HG03196 (cell line): ENCODE results near the gene COLEC12.

Source experiments
- ATAC-seq: cut with Tn5 transposase; IDR thresholded peaks from one replicate; pipeline ENCODE4 v1.9.1; 2021; ENCODE audit not compliant: unreplicated experiment

COLEC12 gene

GRCh38 chr18:506264-506663 lies 5.8 kb upstream of the COLEC12 start:
- ATAC-seq: no peak

- peak; percentile 94 for ATAC-seq
These were observed 5.1 kb upstream of the COLEC12 start for GRCh38 chr18:505483-506122.

GRCh38 chr18:501406-501714 lies 859 bp upstream of the COLEC12 start:
- ATAC-seq: no peak

- no peak for ATAC-seq
These were observed 497 bp downstream of the COLEC12 start for GRCh38 chr18:499776-500631.

- no peak for ATAC-seq
These were observed 1.3 kb downstream of the COLEC12 start for GRCh38 chr18:498931-499775.

DNA sequence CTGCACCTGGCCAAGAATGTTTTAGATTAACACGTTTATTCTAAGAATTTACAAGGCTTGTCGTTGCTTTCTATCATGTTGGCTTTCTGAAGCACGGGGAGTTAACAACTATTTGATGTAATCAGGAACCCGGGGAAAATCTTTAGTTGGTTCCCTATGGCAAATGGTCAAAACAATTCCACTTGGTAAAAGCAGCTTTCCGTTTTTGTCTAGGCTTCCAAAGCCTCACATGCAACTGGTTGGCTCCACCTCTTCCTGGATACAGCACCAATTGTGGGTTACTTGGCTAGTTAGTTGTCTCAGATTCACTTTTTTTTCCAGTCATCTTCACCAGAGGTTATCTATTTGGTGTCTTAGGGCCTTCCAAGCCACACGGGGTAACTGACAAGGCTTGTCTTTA lies 2.8 kb downstream of the COLEC12 start:
- ATAC-seq: no peak

DNA sequence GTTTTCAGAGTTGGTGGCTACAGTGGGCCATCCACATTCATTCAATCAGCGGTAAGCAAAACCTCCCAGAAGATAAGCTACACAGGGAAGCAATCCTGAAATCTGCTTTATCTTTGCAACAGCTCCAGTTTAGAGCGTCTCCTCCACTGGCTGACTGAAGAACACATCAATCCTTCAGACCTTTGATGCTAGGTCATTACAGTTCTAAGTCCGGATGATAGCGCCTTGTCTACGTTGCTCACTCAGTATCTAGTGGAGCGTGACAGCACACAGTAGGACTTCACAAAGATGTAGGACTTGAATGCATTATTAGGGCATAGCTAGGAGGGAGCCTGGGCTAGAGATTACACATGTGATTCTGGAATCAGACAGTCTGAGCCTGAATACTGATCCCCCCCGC lies 5.0 kb downstream of the COLEC12 start:
- ATAC-seq: no peak

DNA sequence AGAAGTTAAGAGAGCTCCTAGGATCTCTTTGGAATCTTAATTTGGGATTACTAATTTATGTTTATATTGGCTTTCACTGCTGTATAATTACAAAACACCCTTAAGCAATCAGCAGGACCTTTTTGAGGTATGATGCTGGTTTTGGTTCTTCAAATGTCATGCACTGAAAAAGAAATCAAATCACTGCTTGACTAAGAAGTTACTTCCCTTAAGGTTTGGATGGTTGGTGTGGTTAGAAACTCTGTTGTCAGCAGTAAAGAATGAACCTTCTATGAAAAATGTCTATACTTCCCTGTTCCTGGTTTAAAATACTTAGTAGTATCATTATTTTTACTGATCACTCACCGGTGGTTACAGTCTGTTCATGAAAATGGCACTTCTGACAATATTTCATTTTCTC lies 5.5 kb downstream of the COLEC12 start:
- ATAC-seq: no peak

GRCh38 chr18:493986-494983 lies 6.2 kb downstream of the COLEC12 start:
- no peak for ATAC-seq

DNA sequence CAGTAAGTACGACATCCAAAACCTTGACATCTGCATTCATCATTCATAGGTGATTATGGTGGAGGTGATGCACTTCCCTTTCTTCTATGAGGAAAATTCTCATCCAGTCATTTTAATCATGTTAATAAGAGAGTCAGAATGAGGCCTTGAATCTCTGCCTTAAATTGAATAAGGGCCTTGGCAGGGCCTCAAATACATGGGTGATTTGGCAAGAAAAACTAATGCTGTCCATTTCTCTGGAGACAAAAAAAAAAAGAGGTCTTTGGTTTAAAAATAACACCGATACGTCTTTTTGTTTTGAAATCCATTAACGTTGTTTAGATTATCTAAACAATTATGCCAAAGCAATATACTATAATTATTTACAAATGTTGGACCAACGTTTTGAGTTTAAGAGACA lies 8.1 kb downstream of the COLEC12 start:
- ATAC-seq: no peak

DNA sequence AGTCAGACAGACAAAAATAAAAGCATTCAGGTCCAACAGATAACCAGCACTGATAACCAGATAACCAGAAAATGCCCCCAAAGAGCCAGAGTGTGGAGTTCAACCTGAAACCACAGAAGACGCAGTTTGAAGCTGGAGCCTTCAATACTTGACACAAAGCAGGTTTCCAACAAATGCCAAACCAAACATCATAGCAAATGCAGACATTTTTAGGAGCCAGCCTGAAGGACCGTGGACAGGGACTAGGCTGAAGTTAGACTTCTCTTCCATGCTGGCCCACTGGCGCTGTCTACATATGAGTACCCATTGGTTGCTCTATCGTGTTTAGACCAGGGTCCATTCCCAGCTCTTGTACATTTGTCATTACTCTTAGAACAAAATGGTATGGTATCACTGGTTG lies 9.9 kb downstream of the COLEC12 start:
- no peak for ATAC-seq

DNA sequence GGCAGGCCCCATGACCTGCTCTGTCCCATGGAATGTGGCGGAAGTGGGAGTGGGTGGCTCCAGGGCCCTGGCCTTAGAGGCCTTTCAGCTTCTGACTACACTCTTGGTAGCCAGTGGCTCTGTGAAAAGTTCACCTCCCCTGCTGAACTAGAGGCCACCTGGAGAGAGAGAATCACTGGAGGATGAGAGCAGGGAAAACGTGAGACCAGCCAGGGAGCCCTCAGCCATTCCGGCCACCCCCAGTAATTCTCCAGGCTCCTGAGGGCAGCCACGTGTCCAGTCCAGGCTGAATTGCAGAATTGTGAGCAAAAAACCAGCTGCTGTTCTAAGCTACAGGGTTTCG lies 10.5 kb downstream of the COLEC12 start:
- ATAC-seq: no peak

DNA sequence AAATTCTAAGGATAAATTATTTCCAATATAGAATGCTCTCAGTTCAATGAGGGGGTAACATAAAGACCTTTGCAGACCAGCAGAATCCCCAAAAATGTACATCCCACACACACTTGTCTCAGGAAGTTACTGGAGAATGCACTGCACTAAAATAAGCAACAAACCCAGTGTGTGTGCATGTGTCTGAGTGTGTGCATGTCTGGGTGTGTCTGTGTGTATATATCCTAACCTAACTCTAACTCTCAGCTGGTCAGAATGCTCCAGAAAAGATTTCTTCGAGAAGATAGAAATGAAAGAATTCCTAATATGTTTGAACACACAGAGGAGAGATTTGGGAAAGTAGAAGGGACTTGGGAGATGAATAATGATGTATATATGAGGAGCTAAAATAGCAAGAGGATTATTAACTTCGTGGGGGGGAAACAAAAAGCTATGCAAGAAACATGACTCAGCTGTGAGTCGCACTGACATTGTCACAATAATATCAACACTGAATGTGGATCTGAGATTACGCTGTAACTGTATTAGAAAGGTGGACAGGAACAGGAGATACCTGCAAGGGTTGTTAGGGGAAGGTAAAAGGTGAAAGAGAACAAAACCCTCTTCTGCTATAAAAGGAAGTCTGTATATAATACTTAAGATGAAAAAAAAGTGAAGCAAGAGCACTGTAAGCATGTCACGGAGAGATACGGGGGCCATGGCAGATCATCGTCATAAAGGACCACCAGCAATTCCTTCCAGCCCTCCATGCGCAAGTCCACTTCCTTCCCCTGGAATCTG lies 11.1 kb downstream of the COLEC12 start:
- ATAC-seq: no peak

DNA sequence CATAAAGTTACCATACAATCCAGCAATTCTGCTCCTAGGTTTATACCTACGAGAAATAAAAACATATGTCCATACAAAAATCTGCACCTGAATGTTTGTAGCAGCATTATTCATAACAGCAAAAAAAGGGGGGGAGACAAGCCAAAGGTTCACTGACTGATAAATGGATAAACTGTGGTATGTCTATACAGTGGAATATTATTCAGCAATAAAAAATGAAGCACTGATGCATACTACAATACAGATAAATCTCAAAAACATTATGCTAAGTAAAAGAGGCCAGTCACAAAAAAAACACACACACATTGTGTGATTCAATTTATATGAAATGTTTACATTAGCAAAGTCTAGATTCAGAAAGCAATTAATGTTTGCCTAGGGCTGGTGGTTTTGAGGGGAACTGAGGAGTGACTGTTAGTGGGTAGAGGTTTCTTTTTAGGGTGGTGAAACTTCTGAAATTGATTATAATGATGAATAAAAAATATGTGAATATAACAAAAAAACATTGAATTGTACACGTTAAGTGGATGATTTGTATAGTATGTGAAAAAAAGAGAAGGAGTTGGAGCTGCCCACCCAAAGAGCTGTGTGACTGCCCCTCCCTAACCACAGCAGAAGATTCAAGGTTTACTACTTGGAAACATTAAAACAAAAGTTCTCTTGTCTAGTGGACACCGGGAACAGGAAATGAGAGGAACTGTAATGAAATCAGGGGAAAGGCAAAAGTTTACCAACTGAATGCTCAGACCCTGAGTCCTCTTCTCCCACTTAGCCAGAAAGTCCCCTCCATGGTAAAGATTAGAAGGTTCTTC lies 13.4 kb downstream of the COLEC12 start:
- ATAC-seq: no peak

- ATAC-seq: peak; percentile 79
These were observed 15.6 kb downstream of the COLEC12 start for GRCh38 chr18:484749-485464.

DNA sequence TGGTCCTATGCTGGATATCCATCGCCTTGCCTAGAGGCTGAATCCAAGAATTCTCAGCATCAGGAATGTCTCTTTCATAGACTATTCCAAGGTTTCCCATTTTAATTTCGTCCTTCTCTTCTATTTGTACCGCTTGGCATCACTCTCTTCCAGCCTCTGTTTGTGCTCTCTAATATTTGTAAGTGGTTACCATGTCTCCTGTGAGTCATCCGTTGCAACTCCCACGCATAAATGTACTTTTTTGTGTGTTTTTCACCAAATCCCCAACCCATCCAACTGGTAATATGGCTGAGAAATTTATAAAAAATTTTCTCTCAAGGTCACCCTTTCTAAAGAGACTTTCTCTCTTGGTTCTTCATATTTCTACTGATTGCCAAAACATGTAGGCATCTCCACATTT lies 21.8 kb downstream of the COLEC12 start:
- no peak for ATAC-seq

DNA sequence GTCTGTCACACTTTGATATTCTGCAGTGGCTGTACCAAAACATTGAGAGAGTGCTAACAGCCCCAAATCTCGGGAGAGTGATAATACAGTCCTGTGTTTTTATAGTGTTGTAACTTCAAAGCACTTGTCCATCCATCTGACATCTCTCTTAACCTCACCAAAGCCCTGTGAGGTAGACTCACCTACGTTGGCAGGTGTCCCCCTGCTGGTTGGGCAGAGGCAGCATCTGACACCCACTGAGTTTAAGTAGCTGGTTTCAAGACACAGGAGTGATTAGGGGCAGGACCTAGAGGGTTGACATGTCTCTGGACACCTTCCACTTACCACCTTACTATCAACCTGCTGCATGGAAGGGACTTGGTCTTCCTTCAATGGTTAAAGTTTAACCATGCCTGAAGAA lies 22.9 kb downstream of the COLEC12 start:
- ATAC-seq: no peak

DNA sequence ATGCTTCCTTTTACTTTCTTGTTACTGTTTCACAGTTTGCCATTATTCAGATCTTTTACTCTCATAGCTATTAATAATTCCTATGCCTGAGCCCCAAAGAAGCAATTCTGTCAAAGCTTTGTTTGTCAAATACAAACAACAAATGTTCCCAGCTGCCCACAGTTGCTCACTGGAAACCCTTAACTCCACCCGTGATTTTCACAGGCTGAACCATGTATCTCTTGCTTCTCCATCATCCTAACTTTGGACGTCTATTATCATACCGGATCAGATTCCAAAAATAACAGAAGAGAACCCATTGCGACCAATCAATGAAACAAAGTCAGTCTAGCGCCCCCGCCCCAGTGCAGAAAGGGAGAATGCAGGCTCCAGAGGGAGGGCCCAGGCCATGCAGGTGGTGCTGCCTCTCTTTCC lies 24.2 kb downstream of the COLEC12 start:
- no peak for ATAC-seq
